NCI-H2227 treated with DMSO at 0.1 percent for 48 hours (cell line): ENCODE data around the gene RDH8.

ENCODE experiments used
- DNase-seq: peaks from one replicate; lab custom pipeline; 2025; lab: John Stamatoyannopoulos, UW

RDH8 gene

GRCh38 chr19:10037809-10038208, 24.5 kb downstream of the RDH8 start:
- DNase-seq = no peak

- no peak for DNase-seq
These were observed 30.1 kb downstream of the RDH8 start for GRCh38 chr19:10043286-10043927.

GRCh38 chr19:10044390-10044789, 31.1 kb downstream of the RDH8 start:
- no peak for DNase-seq

- no peak for DNase-seq
These were observed 32.1 kb downstream of the RDH8 start for GRCh38 chr19:10045371-10045770.

- no peak for DNase-seq
These were observed 36.3 kb downstream of the RDH8 start for GRCh38 chr19:10049626-10050025.

- DNase-seq = no peak
These were observed 39.5 kb downstream of the RDH8 start for GRCh38 chr19:10052602-10053360.

GRCh38 chr19:10061717-10062310, 48.5 kb downstream of the RDH8 start:
- no peak for DNase-seq

GRCh38 chr19:10068205-10068604, 54.9 kb downstream of the RDH8 start:
- DNase-seq = no peak

GRCh38 chr19:10069046-10069445, 55.8 kb downstream of the RDH8 start:
- no peak for DNase-seq

- DNase-seq = no peak
These were observed 57.6 kb downstream of the RDH8 start for GRCh38 chr19:10070730-10071446.
